GM21825 (cell line): ENCODE data around the gene KRTAP12-1.
"Not testable (repeated sequence)": the region's sequence is repeated elsewhere in the genome, so short reads cannot be mapped to it uniquely, and the experiment has no call there.

Experiments used
- ATAC-seq: cut with Tn5 transposase; IDR thresholded peaks from one replicate; pipeline ENCODE4 v1.9.1; 2021; ENCODE audit warnings: mild to moderate bottlenecking, moderate library complexity; ENCODE audit not compliant: unreplicated experiment

The KRTAP12-1 gene

DNA sequence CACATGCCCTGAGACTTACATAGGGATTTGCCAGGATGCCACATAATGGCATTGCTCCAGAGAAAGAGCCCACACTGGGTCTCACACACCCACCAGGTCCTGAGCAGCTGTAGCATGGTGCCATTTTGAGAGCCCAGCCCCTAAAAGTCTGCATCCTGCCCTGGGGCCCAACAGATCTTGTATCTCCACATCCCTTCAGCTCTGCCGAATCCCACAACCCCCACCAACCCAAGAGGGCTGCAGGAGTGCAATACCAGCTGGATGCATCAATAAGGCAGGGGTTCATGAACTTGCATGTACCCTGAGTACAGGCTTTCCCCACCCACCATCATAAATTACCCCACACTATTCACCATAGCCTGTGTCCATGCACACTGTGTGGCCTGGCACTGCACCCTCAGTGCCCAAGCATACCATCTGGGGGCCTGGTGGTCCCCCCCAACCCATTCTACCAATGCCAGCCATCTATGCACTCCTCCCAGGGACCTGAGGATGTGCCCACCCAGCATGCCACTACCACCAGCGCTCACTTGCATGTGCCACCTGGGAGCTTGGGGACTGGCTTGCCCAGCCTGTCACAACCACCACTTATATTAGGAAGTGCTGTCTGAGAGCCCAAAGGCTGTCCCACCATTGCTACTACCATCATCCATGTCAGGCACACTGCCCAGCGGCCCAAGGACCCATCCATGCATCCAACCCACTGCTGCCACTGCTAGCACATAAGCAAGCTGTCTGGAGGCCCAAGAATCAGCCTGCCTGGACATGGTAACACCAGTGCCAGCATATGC, 11.1 kb downstream of the KRTAP12-1 start:
- ATAC-seq = no peak

GRCh38 chr21:44667612-44668011, 14.4 kb downstream of the KRTAP12-1 start:
- no peak for ATAC-seq

DNA sequence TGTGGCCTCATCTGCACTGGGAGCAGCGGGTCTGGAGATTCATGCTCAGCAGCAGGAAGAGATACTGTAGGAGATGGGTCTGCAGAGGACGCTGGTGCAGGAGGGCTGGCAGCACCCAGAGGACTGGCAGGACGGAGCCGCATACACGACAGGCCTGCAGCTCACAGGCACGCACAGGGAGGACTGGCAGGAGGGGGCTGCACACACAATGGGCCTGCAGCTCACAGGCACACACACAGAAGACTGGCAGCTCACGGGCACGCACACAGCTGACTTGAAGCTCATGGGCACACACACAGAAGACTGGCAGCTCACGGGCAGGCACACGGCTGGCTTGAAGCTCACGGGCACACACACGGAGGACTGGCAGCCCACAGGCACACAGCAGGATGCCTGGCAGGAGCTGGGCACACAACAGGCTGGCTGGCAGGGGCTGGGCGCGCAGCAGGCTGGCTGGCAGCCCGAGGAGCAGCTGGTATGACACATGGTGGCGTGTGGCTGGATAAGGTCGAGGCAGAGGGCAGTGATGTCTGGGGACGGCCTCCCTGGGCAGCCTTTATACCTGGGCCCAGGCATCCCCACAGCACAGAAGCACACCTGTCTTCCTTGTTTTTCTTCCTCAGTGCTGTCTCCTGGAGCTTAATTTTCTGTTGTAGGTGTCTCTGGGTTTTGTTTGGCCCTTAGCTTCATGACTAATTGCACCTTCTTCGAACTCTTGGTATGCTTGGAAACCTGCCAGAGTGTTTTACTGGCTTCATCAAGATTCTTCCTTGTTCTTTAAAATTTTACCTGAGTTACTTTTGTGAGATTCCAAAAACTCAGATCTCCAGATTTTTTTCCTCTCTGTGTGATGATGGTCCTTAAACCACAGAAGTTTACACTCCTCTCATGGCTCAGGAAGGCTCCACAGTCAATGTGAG, 15.3 kb downstream of the KRTAP12-1 start, which contains the start of gene KRTAP12-2:
KRTAP12-2 (minus strand) TSS at position 527 of the 920 bp plus-strand sequence; CDS start at position 486, 41 bp downstream.
- no peak for ATAC-seq

GRCh38 chr21:44664691-44665090, 17.3 kb downstream of the KRTAP12-1 start:
- no peak for ATAC-seq

DNA sequence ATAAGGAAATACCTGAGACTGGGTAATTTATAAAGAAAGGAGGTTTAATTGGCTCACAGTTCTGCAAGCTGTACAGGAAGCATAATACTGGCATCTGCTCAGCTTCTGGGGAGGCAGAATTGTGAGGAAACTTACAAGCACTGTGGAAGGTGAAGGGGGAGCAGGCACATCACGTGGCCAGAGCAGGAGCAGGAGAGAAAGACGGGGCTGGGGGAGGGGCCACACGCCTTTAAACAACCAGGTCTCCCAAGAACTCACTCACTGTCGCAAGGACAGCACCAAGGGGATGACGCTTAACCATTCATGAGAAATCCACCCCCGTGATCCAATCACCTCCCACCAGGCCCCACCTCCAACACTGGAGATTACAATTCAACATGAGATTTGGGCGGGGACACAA, 20.4 kb downstream of the KRTAP12-1 start:
- not testable (repeated sequence) for ATAC-seq

- no peak for ATAC-seq
Measured at GRCh38 chr21:44658913-44659595, 22.9 kb downstream of the KRTAP12-1 start.

DNA sequence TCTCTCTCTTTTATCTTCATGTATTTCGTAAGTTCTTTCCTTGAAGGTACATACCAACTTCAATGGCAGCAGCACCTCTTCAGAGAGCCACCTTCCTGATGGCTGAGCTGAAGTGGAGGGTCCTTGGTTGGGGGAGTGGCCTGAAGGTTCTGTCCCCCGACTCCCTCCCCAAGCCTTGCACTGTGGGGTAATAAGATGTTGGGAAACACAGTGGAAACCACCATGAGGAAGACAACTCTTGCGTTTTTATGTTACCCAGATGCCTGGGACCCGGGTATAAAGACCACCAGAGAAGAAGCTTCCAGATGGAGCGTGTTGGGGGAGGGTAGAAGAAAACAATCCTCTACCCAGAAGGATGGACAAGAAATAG, 23.4 kb downstream of the KRTAP12-1 start:
- no peak for ATAC-seq

DNA sequence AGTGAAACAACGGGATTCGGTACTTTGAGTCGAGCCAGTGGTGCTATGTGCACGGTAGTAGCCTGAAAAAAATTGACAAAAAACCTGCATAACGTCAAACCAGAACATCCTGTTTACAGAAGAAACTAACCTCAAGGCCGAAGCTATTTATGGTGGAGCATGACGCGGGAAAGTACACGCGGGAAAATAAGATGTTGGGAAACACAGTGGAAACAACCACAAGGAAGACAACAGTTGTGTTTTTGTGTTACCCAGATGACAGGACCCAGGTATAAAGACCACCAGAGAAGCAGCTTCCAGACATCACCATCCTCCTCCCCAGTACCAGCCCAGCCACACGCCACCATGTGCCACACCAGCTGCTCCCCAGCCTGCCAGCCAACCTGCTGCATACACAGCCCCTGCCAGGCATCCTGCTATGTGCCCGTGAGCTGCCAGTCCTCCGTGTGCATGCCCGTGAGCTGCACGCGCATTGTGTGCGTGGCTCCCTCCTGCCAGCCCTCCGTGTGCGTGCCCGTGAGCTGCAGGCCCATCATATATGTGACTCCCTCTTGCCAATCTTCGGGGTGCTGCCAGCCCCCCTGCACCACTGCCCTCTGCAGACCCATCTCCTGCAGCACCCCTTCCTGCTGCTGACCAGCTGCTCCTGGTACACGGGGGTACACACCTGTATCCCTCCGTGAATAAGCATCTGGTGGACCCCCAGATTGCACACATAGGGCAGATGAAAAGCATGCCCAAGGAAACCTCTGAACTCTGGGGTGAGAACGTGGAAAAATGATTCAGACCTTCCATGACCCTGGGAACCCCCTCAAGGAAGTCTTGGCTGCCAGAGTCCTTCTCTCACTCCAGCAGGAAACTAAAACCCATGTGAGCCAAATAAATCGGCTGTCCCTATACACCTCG, 24.1 kb downstream of the KRTAP12-1 start, which contains the start of gene KRTAP12-3:
KRTAP12-3 (plus strand) TSS at position 298 of the 906 bp plus-strand sequence; CDS start at position 346, 48 bp downstream.
- ATAC-seq = no peak

- ATAC-seq = no peak
Measured at GRCh38 chr21:44656868-44657267, 25.1 kb downstream of the KRTAP12-1 start.

GRCh38 chr21:44654576-44655175, 27.3 kb downstream of the KRTAP12-1 start, which contains the start of gene KRTAP12-4:
Gene KRTAP12-4, minus strand, starts transcription at chr21:44654659. Its CDS starts 45 bp downstream, at chr21:44654614.
- ATAC-seq = no peak

GRCh38 chr21:44653656-44654575, 28.0 kb downstream of the KRTAP12-1 start:
- ATAC-seq = no peak

GRCh38 chr21:44653123-44653522, 28.8 kb downstream of the KRTAP12-1 start:
- ATAC-seq = no peak

DNA sequence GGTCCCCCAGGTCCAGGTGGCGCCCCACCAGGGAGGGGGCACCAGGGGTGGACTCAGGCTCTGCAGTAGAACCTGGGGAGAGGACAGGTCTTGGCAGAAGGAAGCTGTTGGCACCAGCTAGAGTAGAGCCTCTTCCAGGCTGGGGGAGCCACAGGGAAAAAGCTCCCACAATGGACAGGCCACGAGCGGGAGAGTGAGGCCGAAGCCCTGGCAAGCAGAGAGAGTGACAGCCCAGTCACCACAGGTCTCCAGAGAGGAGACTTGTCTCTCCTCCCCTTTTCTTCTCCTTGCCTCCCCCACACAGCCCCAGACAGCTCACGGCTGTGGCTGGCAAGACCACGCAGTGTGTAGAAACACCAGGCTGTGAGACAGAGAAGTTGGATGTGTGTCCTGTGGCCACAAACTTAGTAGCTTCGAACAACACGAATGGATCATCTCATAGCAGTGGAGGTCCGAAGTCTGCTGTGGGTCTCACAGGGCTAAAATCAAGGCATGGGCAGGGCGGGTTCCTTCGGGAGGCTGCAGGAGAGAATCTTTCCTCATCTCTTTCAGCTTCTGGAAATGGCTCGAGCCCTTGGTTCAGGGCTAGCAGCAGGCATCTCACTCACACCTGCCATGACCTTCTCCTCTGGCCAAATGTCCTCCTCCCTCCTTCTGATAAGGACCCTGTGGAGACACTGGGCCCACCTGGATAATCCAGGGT, 30.8 kb downstream of the KRTAP12-1 start:
- ATAC-seq = no peak

- ATAC-seq = no peak
Measured at GRCh38 chr21:44650265-44650972, 31.5 kb downstream of the KRTAP12-1 start.

DNA sequence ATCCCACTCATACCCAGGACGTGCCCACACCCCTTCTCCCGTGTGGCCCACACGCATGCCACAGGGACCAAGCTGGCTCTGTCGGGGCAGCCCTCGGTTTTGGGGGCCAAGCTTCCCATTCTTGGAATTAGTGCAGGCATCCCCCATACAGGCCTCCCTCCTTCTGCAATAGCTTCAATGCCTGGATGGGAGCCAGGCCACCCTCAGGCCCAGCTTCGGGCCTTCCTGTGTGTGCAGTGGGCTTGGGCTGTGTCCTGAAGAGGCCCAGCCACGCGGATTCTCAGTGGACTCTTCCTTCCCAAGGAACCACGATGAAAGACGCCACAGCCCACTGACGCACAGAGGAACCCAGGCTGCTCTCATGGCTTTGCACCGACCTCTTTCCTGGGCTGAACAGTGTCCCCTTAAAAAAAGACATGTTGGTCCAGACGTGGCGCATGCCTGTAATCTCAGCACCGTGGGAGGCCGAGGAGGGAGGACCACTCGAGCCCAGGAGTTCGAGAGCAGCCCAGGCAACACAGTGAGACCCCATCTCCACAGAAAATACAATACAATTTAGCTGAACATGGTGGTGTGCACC, 32.4 kb downstream of the KRTAP12-1 start:
- no peak for ATAC-seq

DNA sequence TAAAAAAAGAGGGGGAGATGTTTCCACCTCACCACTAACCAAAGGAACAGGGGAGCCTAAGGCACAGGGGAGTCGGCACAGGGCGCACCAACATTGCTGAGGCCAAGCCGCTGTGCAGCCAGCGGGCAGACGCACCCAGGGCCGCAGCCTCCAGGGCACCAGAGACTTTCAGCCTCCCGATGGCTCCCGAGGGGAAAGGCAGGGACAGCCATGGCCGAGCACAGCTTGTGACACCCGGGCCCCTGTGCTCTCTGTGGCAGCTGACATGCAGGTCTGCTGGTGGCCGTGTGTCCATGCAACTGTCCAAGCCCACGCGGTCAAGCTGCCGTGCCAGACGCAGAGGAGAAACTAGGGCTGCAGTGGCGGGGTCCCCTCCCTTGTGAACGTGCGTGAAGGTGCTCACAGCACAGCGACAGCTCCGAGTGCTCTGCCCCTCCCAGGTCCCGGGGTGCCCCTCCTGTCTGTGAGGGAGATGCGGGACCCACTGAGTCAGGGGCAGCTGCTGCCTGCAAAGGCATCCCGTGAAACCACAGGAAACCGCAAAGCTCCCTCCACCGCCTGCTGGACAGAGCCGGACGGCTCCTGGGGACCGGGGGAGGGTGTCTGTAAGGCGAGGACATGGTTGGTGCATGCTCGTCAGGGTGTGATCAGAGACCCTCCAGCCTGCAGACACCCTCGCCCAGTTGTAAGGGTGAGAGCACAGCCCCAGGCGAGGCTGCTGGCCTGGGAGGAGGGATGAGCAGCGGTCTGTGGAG, 33.2 kb downstream of the KRTAP12-1 start:
- ATAC-seq = no peak
